HCT116 (cell line): ENCODE measurements around the gene PAQR3. TPM values are rescaled to one million over a fixed set of nuclear protein-coding genes. Genes with fewer than 3 reads are reported as not detected.

Experiments
- ATAC-seq: fragments of 200-7000 bp; cut with Tn5 transposase; 2 replicates; pipeline ENCODE4 v1.9.1; 2020; ENCODE audit warnings: mild to moderate bottlenecking, moderate library complexity
- BruUV-seq: library from RNA; stranded (reverse); fragments of 400-500 nt; replicated peaks from 2 replicates; lab custom pipeline; 2021; lab: Mats Ljungman, UMichigan
- CTCF ChIA-PET: fragments of 300-600 bp; sonication (Branson Sonifier 250); formaldehyde crosslinking; loops from one replicate; lab custom pipeline; 2021; ENCODE audit warnings: antibody characterized with exemption; lab: Charles Lee
- POLR2A ChIA-PET: fragments of 300-600, 350-600 bp; sonication (Branson Sonifier 250); formaldehyde crosslinking; loops from one replicate; lab custom pipeline; 2021; ENCODE audit warnings: antibody characterized with exemption; lab: Charles Lee
- RAD21 ChIA-PET, 2 experiments: fragments of 300-600 bp; sonication (Branson Sonifier 250); formaldehyde crosslinking; loops; one replicate each; lab custom pipeline; 2023; ENCODE audit warnings: low total read pairs in 2 of 2; ENCODE audit not compliant: uncharacterized antibody in 2 of 2, unreplicated experiment in 2 of 2, low non-redundant PET in 1 of 2; lab: Charles Lee
- DNase-seq: peaks from one replicate; pipeline ENCODE4 v3.0.0-alpha.2; 2010; ENCODE audit warnings: low read depth, low spot score
- H2AFZ ChIP-seq: fragments of 200-600 bp; shearing (Covaris generic), sonication (generic); 2 replicates; pipeline ENCODE4 v1.6.1; 2017; ENCODE audit warnings: low read depth, mixed run types, mixed read lengths, antibody characterized with exemption, low read length; ENCODE audit not compliant: poor library complexity, severe bottlenecking
- H3K27ac ChIP-seq: 2 replicates; pipeline ENCODE4 v1.5.1; 2012; ENCODE audit warnings: low read depth, low read length
- H3K27me3 ChIP-seq: fragments of 200-600 bp; sonication (generic); 2 replicates; pipeline ENCODE4 v1.6.1; 2016; ENCODE audit warnings: mixed run types, low read length, mixed read lengths; ENCODE audit not compliant: insufficient read depth
- H3K36me3 ChIP-seq, 2 experiments: fragments of 200-500 bp in 1 of 2; fragments of 200-600 bp in 1 of 2; sonication (Bioruptor generic) in 1 of 2; sonication (generic) in 1 of 2; 2 replicates each; pipeline versions ENCODE4 v1.5.1 to v1.6.1; 2014 to 2016; ENCODE audit warnings: low read length in 2 of 2, inconsistent platforms in 1 of 2, mixed read lengths in 1 of 2, mixed run types in 1 of 2; ENCODE audit not compliant: insufficient read depth in 2 of 2, control insufficient read depth in 1 of 2
- H3K4me1 ChIP-seq, 2 experiments: fragments of 200-600 bp in 1 of 2; sonication (generic) in 1 of 2; 2 replicates each; pipeline versions ENCODE4 v1.5.1 to v1.6.1; 2012 to 2017; ENCODE audit warnings: low read length in 2 of 2, inconsistent platforms in 1 of 2, mild to moderate bottlenecking in 1 of 2, mixed read lengths in 1 of 2, mixed run types in 1 of 2, moderate library complexity in 1 of 2; ENCODE audit not compliant: insufficient read depth in 2 of 2, control insufficient read depth in 1 of 2
- H3K4me2 ChIP-seq: fragments of 200-600 bp; sonication (generic); 2 replicates; pipeline ENCODE4 v1.6.1; 2017; ENCODE audit warnings: mixed run types, low read length, mixed read lengths
- H3K4me3 ChIP-seq, 2 experiments: fragments of 200-600 bp in 1 of 2; sonication (generic) in 1 of 2; replicated peaks in 1 of 2; 2 replicates each; pipeline ENCODE4 v1.5.1; 2011 to 2016; ENCODE audit warnings: low read length in 2 of 2, control low read depth in 1 of 2, low read depth in 1 of 2, mild to moderate bottlenecking in 1 of 2, mixed read lengths in 1 of 2, mixed run types in 1 of 2
- H3K79me2 ChIP-seq: fragments of 200-600 bp; sonication (generic); 2 replicates; pipeline ENCODE4 v1.6.1; 2017; ENCODE audit warnings: mild to moderate bottlenecking, mixed run types, low read length, moderate library complexity, mixed read lengths; ENCODE audit not compliant: insufficient read depth
- H3K9ac ChIP-seq: fragments of 200-600 bp; sonication (generic); 2 replicates; pipeline ENCODE4 v1.6.1; 2016; ENCODE audit warnings: low read length, mixed read lengths
- H3K9me2 ChIP-seq: fragments of 200-600 bp; sonication (generic), shearing (Covaris generic); 2 replicates; pipeline ENCODE4 v1.6.1; 2017; ENCODE audit warnings: mixed run types, mild to moderate bottlenecking, moderate library complexity; ENCODE audit not compliant: insufficient read depth
- H3K9me3 ChIP-seq, 2 experiments: fragments of 200-500 bp in 1 of 2; fragments of 200-600 bp in 1 of 2; sonication (Bioruptor generic) in 1 of 2; sonication (generic) in 1 of 2; 2 replicates each; pipeline ENCODE4 v1.6.1; 2014 to 2017; ENCODE audit warnings: low read length in 2 of 2, mixed read lengths in 2 of 2, inconsistent platforms in 1 of 2, low read depth in 1 of 2, mild to moderate bottlenecking in 1 of 2, mixed run types in 1 of 2, moderate library complexity in 1 of 2; ENCODE audit not compliant: control insufficient read depth in 1 of 2, insufficient read depth in 1 of 2
- H4K20me1 ChIP-seq: fragments of 200-600 bp; sonication (generic), shearing (Covaris generic); 2 replicates; pipeline ENCODE4 v1.6.1; 2017; ENCODE audit warnings: mixed run types, mild to moderate bottlenecking, moderate library complexity; ENCODE audit not compliant: insufficient read depth
- CEBPB ChIP-seq: IDR thresholded peaks from 2 replicates; pipeline ENCODE4 v1.6.1; 2012; ENCODE audit warnings: low read depth
- CTCF ChIP-seq, 3 experiments: fragments of 200-600 bp in 1 of 3; sonication (generic) in 1 of 3; IDR thresholded peaks in 2 of 3; conservative IDR thresholded peaks in 1 of 3; 2 replicates each; pipeline ENCODE4 v1.5.1; 2012 to 2017; ENCODE audit warnings: low read depth in 2 of 3, low read length in 2 of 3, antibody characterized with exemption in 1 of 3, borderline replicate concordance in 1 of 3, control low read depth in 1 of 3, mild to moderate bottlenecking in 1 of 3, mixed read lengths in 1 of 3, mixed run types in 1 of 3, moderate library complexity in 1 of 3; ENCODE audit not compliant: insufficient read depth in 1 of 3
- ELF1 ChIP-seq: IDR thresholded peaks from 2 replicates; pipeline ENCODE4 v1.6.1; 2012; ENCODE audit warnings: low read depth, borderline replicate concordance
- MAX ChIP-seq: IDR thresholded peaks from 2 replicates; pipeline ENCODE4 v1.6.1; 2012
- SIN3A ChIP-seq: IDR thresholded peaks from 2 replicates; pipeline ENCODE4 v1.6.1; 2012; ENCODE audit warnings: low read depth
- TCF7L2 ChIP-seq: IDR thresholded peaks from 2 replicates; pipeline ENCODE4 v1.7.0; 2011; ENCODE audit warnings: borderline replicate concordance, inconsistent platforms; ENCODE audit not compliant: insufficient read depth, insufficient read length; ENCODE audit errors: extremely low read depth
- YY1 ChIP-seq: IDR thresholded peaks from 2 replicates; pipeline ENCODE4 v1.6.1; 2011; ENCODE audit warnings: low read length, low read depth, moderate library complexity, mild to moderate bottlenecking; ENCODE audit not compliant: insufficient replicate concordance; ENCODE audit errors: extremely low read depth
- intact Hi-C: fragments of 100-400 bp; cut with micrococcal nuclease; formaldehyde crosslinking; loops from 2 replicates; pipeline ENCODE4 v1.10.0; 2022
- total RNA-seq: library from RNA; stranded (reverse); gene quantifications from one replicate; pipeline ENCODE4 v1.2.1, GENCODE V29; 2021; ENCODE audit not compliant: unreplicated experiment
- TF ChIP-seq, protein P1 (sequence below): IDR thresholded peaks from 2 replicates; pipeline ENCODE4 v1.6.1; 2011; ENCODE audit warnings: mild to moderate bottlenecking, low read length, moderate library complexity; ENCODE audit not compliant: insufficient replicate concordance; ENCODE audit errors: extremely low read depth
- TF ChIP-seq, protein P2 (sequence below): IDR thresholded peaks from 2 replicates; pipeline ENCODE4 v1.6.1; 2012

Gene PAQR3
- total RNA-seq, 1 experiment from 2014 or later, result 32.3 TPM

- no peaks in the 10 kb centered on the region for H3K9me3 ChIP-seq
- no peak overlapping the region for H3K4me3 ChIP-seq
- H3K79me2 ChIP-seq, result no peaks in the 10 kb centered on the region
- ATAC-seq (no peak), DNase-seq (no peak)
- no peak for TF ChIP-seq SIN3A
- TF ChIP-seq ELF1, result no peak
- no peak for TF ChIP-seq CTCF (IDR thresholded peaks at IDR 0.05 in 2 of 3, conservative IDR thresholded peaks at IDR 0.05 in 1 of 3; ENCODE audit: borderline replicate concordance in 1 of 3, insufficient read depth in 1 of 3, low read depth in 2 of 3, low read length in 2 of 3)
- TF ChIP-seq, protein P1, sequence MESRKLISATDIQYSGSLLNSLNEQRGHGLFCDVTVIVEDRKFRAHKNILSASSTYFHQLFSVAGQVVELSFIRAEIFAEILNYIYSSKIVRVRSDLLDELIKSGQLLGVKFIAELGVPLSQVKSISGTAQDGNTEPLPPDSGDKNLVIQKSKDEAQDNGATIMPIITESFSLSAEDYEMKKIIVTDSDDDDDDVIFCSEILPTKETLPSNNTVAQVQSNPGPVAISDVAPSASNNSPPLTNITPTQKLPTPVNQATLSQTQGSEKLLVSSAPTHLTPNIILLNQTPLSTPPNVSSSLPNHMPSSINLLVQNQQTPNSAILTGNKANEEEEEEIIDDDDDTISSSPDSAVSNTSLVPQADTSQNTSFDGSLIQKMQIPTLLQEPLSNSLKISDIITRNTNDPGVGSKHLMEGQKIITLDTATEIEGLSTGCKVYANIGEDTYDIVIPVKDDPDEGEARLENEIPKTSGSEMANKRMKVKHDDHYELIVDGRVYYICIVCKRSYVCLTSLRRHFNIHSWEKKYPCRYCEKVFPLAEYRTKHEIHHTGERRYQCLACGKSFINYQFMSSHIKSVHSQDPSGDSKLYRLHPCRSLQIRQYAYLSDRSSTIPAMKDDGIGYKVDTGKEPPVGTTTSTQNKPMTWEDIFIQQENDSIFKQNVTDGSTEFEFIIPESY, result no peak
- TF ChIP-seq YY1, result no peak
- TF ChIP-seq, protein P2, sequence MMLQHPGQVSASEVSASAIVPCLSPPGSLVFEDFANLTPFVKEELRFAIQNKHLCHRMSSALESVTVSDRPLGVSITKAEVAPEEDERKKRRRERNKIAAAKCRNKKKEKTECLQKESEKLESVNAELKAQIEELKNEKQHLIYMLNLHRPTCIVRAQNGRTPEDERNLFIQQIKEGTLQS, result no peak
- TF ChIP-seq MAX, result no peak
- peak; percentile 37; the same call in 1 of the 2 replicates for TF ChIP-seq CEBPB
- TF ChIP-seq TCF7L2, result no peak
- intact Hi-C loops, result no loop called here
- no peaks in the 10 kb centered on the region for H3K4me1 ChIP-seq
- H3K27ac ChIP-seq, result no peak overlapping the region
- H3K36me3 ChIP-seq, result no peaks in the 10 kb centered on the region
- H3K4me2 ChIP-seq, result no peak overlapping the region
- ChIA-PET RAD21 (no interaction called here), CTCF (no interaction called here), POLR2A (no interaction called here)
- no TSS peak for BruUV-seq
- no peak overlapping the region for H3K9ac ChIP-seq
- H2AFZ ChIP-seq, result no peak overlapping the region
- H3K9me2 ChIP-seq, result no peaks in the 10 kb centered on the region
- H3K27me3 ChIP-seq, result no peaks in the 10 kb centered on the region
- H4K20me1 ChIP-seq, result no peaks in the 10 kb centered on the region
Measured at GRCh38 chr4:78949735-78950134, 10.5 kb upstream of the PAQR3 start.
